HG03060 (cell line): Measurements from ENCODE around the gene PCF11.
"Not testable (repeated sequence)": the region's sequence is repeated elsewhere in the genome, so short reads cannot be mapped to it uniquely, and the experiment has no call there.

ENCODE experiments used
- ATAC-seq: cut with Tn5 transposase; IDR thresholded peaks from one replicate; pipeline ENCODE4 v1.9.1; 2021; ENCODE audit warnings: low read depth, moderate number of reproducible peaks; ENCODE audit not compliant: unreplicated experiment

Gene PCF11

GRCh38 chr11:83191986-83192385 lies 35.1 kb downstream of the PCF11 start:
- ATAC-seq = no peak

- ATAC-seq = no peak
These were observed 35.8 kb downstream of the PCF11 start for GRCh38 chr11:83192606-83193245.

GRCh38 chr11:83193315-83194280 lies 36.7 kb downstream of the PCF11 start, which contains the start of gene ANKRD42:
ANKRD42 (plus strand) TSS chr11:83193712; CDS start chr11:83194671, 959 bp downstream.
- ATAC-seq = peak; percentile 71

- ATAC-seq = peak; percentile 34
These were observed 37.6 kb downstream of the PCF11 start for GRCh38 chr11:83194281-83195142.

- no peak for ATAC-seq
These were observed 38.2 kb downstream of the PCF11 start for GRCh38 chr11:83195143-83195466.

GRCh38 chr11:83195649-83196048 lies 38.7 kb downstream of the PCF11 start:
- ATAC-seq = no peak

GRCh38 chr11:83200035-83200434 lies 43.1 kb downstream of the PCF11 start:
- ATAC-seq = no peak

GRCh38 chr11:83205608-83206185 lies 48.8 kb downstream of the PCF11 start:
- no peak for ATAC-seq

- ATAC-seq = no peak
These were observed 49.3 kb downstream of the PCF11 start for GRCh38 chr11:83206221-83206620.

- ATAC-seq = not testable (repeated sequence)
These were observed 49.9 kb downstream of the PCF11 start for GRCh38 chr11:83206771-83207382.

GRCh38 chr11:83219095-83219494 lies 62.2 kb downstream of the PCF11 start:
- no peak for ATAC-seq

GRCh38 chr11:83220260-83220659 lies 63.3 kb downstream of the PCF11 start:
- ATAC-seq = no peak

- ATAC-seq = no peak
These were observed 64.8 kb downstream of the PCF11 start for GRCh38 chr11:83221694-83222093.

- ATAC-seq = no peak
These were observed 65.6 kb downstream of the PCF11 start for GRCh38 chr11:83222499-83222898.

GRCh38 chr11:83223457-83223856 lies 66.5 kb downstream of the PCF11 start:
- no peak for ATAC-seq

- ATAC-seq = no peak
These were observed 78.9 kb downstream of the PCF11 start for GRCh38 chr11:83235825-83236224.
